Vagina (tissue), 2 donors: Measurements from ENCODE around the gene NPAS3.

ENCODE experiments used
- POLR2A ChIP-seq, 2 donors: fragments of 450-650 bp; IDR thresholded peaks; one replicate each; pipeline ENCODE4 v1.6.1; 2017; ENCODE audit warnings: antibody characterized with exemption in 2 of 2, mild to moderate bottlenecking in 2 of 2, moderate library complexity in 2 of 2
- TF ChIP-seq, protein P1 (sequence below), 3 experiments: fragments of 450-650 bp in 2 of 3; fragments of 200-600 bp in 1 of 3; sonication (generic) in 1 of 3; IDR thresholded peaks; one replicate each; pipeline ENCODE4 v1.5.1; 2017 to 2019; ENCODE audit warnings: antibody characterized with exemption in 3 of 3, mild to moderate bottlenecking in 2 of 3, moderate library complexity in 2 of 3

DNA sequence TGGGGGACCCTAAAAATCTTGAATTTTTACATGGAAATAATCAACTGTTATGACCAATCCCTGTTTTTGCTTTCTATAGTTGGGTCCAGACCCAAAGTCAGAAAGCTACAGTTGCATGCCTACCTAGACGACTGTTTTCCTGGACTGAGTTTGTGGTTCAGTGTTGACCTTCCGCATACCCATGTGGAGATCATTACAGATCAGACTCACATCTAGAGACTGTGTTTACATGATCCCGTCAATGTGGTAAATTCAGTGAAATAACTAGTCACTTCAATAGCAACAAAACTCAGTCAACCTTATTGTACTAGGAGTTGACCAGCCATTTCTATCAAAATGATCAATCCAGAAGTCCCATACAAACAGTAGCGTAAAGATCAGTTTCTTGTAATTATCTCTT lies 754.6 kb downstream of the NPAS3 start:
- TF ChIP-seq, protein P1, sequence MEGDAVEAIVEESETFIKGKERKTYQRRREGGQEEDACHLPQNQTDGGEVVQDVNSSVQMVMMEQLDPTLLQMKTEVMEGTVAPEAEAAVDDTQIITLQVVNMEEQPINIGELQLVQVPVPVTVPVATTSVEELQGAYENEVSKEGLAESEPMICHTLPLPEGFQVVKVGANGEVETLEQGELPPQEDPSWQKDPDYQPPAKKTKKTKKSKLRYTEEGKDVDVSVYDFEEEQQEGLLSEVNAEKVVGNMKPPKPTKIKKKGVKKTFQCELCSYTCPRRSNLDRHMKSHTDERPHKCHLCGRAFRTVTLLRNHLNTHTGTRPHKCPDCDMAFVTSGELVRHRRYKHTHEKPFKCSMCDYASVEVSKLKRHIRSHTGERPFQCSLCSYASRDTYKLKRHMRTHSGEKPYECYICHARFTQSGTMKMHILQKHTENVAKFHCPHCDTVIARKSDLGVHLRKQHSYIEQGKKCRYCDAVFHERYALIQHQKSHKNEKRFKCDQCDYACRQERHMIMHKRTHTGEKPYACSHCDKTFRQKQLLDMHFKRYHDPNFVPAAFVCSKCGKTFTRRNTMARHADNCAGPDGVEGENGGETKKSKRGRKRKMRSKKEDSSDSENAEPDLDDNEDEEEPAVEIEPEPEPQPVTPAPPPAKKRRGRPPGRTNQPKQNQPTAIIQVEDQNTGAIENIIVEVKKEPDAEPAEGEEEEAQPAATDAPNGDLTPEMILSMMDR (IDR thresholded peaks at IDR 0.05): no peak
- no peak for TF ChIP-seq POLR2A (IDR thresholded peaks at IDR 0.05)
